ENCODE measurements around the gene SUPT5H. TPM values are rescaled to one million over a fixed set of nuclear protein-coding genes. Genes with fewer than 3 reads are reported as not detected.

The SUPT5H gene
- total and polyA plus RNA-seq, 2 of the 8 experiments (the other 6 are each of a cell fraction or from before 2014, with no cell fraction given): 77.8 to 111 TPM

DNA sequence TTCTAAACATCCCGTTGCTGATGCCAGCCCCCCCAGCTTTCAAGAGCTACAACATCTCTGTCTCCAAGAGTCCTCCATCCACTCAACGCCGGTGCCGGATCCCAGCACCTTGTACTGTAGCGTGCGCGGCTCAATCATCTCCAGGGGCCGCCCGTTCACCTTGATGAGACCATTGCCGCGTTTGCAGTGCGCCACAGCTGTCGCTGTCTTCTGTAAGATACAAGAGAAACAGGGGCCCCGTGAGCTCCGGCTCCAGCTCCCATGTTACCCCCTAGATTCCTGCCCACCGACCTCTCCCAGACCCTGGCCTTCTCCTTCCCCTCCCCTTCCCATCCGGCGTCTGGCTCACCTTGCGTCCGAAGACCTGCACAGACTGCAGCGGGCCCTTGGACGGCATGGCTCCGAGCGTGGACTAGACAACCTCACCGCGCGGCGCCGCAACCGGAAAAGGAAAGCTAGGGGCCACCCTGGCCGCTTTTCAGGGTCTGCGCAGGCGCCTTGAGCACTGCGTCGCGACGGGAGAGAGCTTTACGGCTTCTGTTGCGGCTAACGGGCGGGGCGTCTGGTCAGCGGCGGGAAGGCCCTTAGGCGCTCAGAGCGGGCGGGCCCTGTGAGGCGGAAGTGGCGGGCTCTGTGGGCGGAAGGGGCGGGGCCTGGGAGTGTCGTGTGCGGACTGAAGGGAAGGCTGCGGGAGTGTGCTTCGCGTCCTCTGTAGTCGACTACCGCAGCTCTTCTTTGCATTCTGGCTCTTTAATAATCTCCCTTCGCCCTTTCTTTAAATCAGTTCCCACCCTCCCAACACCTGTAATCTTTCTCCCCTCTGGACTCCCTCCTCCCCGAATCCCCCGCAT is 9.7 kb upstream of the SUPT5H start, which contains the start of gene RPS16 (continued):
- TF ChIP-seq, protein P1, sequence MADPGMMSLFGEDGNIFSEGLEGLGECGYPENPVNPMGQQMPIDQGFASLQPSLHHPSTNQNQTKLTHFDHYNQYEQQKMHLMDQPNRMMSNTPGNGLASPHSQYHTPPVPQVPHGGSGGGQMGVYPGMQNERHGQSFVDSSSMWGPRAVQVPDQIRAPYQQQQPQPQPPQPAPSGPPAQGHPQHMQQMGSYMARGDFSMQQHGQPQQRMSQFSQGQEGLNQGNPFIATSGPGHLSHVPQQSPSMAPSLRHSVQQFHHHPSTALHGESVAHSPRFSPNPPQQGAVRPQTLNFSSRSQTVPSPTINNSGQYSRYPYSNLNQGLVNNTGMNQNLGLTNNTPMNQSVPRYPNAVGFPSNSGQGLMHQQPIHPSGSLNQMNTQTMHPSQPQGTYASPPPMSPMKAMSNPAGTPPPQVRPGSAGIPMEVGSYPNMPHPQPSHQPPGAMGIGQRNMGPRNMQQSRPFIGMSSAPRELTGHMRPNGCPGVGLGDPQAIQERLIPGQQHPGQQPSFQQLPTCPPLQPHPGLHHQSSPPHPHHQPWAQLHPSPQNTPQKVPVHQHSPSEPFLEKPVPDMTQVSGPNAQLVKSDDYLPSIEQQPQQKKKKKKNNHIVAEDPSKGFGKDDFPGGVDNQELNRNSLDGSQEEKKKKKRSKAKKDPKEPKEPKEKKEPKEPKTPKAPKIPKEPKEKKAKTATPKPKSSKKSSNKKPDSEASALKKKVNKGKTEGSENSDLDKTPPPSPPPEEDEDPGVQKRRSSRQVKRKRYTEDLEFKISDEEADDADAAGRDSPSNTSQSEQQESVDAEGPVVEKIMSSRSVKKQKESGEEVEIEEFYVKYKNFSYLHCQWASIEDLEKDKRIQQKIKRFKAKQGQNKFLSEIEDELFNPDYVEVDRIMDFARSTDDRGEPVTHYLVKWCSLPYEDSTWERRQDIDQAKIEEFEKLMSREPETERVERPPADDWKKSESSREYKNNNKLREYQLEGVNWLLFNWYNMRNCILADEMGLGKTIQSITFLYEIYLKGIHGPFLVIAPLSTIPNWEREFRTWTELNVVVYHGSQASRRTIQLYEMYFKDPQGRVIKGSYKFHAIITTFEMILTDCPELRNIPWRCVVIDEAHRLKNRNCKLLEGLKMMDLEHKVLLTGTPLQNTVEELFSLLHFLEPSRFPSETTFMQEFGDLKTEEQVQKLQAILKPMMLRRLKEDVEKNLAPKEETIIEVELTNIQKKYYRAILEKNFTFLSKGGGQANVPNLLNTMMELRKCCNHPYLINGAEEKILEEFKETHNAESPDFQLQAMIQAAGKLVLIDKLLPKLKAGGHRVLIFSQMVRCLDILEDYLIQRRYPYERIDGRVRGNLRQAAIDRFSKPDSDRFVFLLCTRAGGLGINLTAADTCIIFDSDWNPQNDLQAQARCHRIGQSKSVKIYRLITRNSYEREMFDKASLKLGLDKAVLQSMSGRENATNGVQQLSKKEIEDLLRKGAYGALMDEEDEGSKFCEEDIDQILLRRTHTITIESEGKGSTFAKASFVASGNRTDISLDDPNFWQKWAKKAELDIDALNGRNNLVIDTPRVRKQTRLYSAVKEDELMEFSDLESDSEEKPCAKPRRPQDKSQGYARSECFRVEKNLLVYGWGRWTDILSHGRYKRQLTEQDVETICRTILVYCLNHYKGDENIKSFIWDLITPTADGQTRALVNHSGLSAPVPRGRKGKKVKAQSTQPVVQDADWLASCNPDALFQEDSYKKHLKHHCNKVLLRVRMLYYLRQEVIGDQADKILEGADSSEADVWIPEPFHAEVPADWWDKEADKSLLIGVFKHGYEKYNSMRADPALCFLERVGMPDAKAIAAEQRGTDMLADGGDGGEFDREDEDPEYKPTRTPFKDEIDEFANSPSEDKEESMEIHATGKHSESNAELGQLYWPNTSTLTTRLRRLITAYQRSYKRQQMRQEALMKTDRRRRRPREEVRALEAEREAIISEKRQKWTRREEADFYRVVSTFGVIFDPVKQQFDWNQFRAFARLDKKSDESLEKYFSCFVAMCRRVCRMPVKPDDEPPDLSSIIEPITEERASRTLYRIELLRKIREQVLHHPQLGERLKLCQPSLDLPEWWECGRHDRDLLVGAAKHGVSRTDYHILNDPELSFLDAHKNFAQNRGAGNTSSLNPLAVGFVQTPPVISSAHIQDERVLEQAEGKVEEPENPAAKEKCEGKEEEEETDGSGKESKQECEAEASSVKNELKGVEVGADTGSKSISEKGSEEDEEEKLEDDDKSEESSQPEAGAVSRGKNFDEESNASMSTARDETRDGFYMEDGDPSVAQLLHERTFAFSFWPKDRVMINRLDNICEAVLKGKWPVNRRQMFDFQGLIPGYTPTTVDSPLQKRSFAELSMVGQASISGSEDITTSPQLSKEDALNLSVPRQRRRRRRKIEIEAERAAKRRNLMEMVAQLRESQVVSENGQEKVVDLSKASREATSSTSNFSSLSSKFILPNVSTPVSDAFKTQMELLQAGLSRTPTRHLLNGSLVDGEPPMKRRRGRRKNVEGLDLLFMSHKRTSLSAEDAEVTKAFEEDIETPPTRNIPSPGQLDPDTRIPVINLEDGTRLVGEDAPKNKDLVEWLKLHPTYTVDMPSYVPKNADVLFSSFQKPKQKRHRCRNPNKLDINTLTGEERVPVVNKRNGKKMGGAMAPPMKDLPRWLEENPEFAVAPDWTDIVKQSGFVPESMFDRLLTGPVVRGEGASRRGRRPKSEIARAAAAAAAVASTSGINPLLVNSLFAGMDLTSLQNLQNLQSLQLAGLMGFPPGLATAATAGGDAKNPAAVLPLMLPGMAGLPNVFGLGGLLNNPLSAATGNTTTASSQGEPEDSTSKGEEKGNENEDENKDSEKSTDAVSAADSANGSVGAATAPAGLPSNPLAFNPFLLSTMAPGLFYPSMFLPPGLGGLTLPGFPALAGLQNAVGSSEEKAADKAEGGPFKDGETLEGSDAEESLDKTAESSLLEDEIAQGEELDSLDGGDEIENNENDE (IDR thresholded peaks at IDR 0.05; ENCODE audit: insufficient replicate concordance, low read length): no peak
- TF ChIP-seq CBX8 (IDR thresholded peaks at IDR 0.05; ENCODE audit: borderline replicate concordance, low read depth, low read length) (no peak), SUZ12 (IDR thresholded peaks at IDR 0.05; ENCODE audit: low read length) (no peak), HDAC6 (IDR thresholded peaks at IDR 0.05; ENCODE audit: low read depth, low read length) (no peak), PHF8 (conservative IDR thresholded peaks at IDR 0.05; ENCODE audit: low read depth, low read length) (peak; percentile 99), EZH2 (IDR thresholded peaks at IDR 0.05; ENCODE audit: low read depth, low read length, severe bottlenecking) (no peak), SP2 (IDR thresholded peaks at IDR 0.05; ENCODE audit: low read length) (no peak), BACH1 (IDR thresholded peaks at IDR 0.05; ENCODE audit: low read length) (no peak), KDM4A (IDR thresholded peaks at IDR 0.05; ENCODE audit: low read depth, low read length, severe bottlenecking) (no peak)

Measured in H1 (cell line).